ENCODE measurements around the gene ABCC9. TPM values are rescaled to one million over a fixed set of nuclear protein-coding genes. Genes with fewer than 3 reads are reported as not detected.

ABCC9 gene
- total and polyA plus RNA-seq, 8 donors: 12.2 to 30.5 (median 18.2) TPM

- Histone ChIP-seq H3K4me1 (peaks cover 0 to 3% of the 10 kb centered on the region in 2 donors), H3K4me3 (peak overlapping the region; percentile 44 to 49), H3K36me3 (no peaks in the 10 kb centered on the region), H3K9me3 (no peaks in the 10 kb centered on the region), H3K27me3 (peaks cover 0 to 51% of the 10 kb centered on the region in 2 donors), H3K27ac (peak overlapping the region; percentile 77 to 86)
- ATAC-seq (peak; percentile 9), DNase-seq (peak in 2 of 4 donors; percentile 80)
- intact Hi-C loops (cut with DNase I): no loop called here
- TF ChIP-seq CTCF (IDR thresholded peaks at IDR 0.05): no peak
Observed at GRCh38 chr12:21775133-21775820, 165.9 kb downstream of the ABCC9 start.

- H3K4me1 ChIP-seq: peaks cover 0 to 3% of the 10 kb centered on the region in 2 donors
- peak within 1 kb of the TSS; percentile 77 to 86 for H3K27ac ChIP-seq
- H3K27me3 ChIP-seq: peaks cover 0 to 51% of the 10 kb centered on the region in 2 donors
- TF ChIP-seq CTCF (IDR thresholded peaks at IDR 0.05): no peak
- DNase-seq: peak; percentile 70 to 93 (median 88)
- peak; percentile 84 for ATAC-seq
- H3K36me3 ChIP-seq: no peaks in the 10 kb centered on the region
- intact Hi-C loops (cut with DNase I): no loop called here
- H3K9me3 ChIP-seq: no peaks in the 10 kb centered on the region
- H3K4me3 ChIP-seq: peak within 1 kb of the TSS; percentile 44 to 49
Observed at GRCh38 chr12:21774358-21775132, 166.7 kb downstream of the ABCC9 start, which contains the start of gene KCNJ8. Gene KCNJ8 (minus strand): TSS chr12:21774706. CDS start chr12:21773616, 1,090 bp downstream.

GRCh38 chr12:21773806-21774205 is 167.4 kb downstream of the ABCC9 start:
- peak; percentile 20 for ATAC-seq
- intact Hi-C loops (cut with DNase I): no loop called here
- no peaks in the 10 kb centered on the region for H3K9me3 ChIP-seq

GRCh38 chr12:21773263-21773741 is 167.9 kb downstream of the ABCC9 start:
- Histone ChIP-seq H3K4me3 (peak overlapping the region; percentile 44 to 49), H3K27me3 (peaks cover 0 to 51% of the 10 kb centered on the region in 2 donors), H3K27ac (peak overlapping the region; percentile 77 to 86), H3K36me3 (no peaks in the 10 kb centered on the region), H3K4me1 (peaks cover 0 to 3% of the 10 kb centered on the region in 2 donors), H3K9me3 (no peaks in the 10 kb centered on the region)
- no peak for TF ChIP-seq CTCF (IDR thresholded peaks at IDR 0.05)
- peak in 2 of 4 donors; percentile 50 to 71 for DNase-seq
- peak; percentile 30 for ATAC-seq
- intact Hi-C loops (cut with DNase I): no loop called here

More at GRCh38 chr12:21773806-21774205, 167.4 kb downstream of the ABCC9 start:
- Histone ChIP-seq H3K27me3 (peaks cover 0 to 51% of the 10 kb centered on the region in 2 donors), H3K4me1 (peaks cover 0 to 3% of the 10 kb centered on the region in 2 donors), H3K4me3 (peak overlapping the region; percentile 44 to 49), H3K27ac (peak overlapping the region; percentile 77 to 86), H3K36me3 (no peaks in the 10 kb centered on the region)
- TF ChIP-seq CTCF (IDR thresholded peaks at IDR 0.05): no peak
- no peak for DNase-seq

- Histone ChIP-seq H3K4me3 (no peak overlapping the region), H3K9me3 (no peaks in the 10 kb centered on the region), H3K27ac (no peak overlapping the region), H3K36me3 (no peaks in the 10 kb centered on the region), H3K27me3 (peaks cover 0 to 45% of the 10 kb centered on the region in 2 donors), H3K4me1 (peaks cover 0 to 3% of the 10 kb centered on the region in 2 donors)
- ATAC-seq (no peak), DNase-seq (no peak)
- intact Hi-C loops (cut with DNase I): no loop called here
- no peak for TF ChIP-seq CTCF (IDR thresholded peaks at IDR 0.05)
Observed at GRCh38 chr12:21771311-21771710, 169.9 kb downstream of the ABCC9 start.
